ENCODE measurements around the gene PSIP1. TPM values are rescaled to one million over a fixed set of nuclear protein-coding genes. Genes with fewer than 3 reads are reported as not detected.

The PSIP1 gene
- total RNA-seq, 4 donors from 2014 or later = 11.7 to 21.3 (median 12.5) TPM

DNA sequence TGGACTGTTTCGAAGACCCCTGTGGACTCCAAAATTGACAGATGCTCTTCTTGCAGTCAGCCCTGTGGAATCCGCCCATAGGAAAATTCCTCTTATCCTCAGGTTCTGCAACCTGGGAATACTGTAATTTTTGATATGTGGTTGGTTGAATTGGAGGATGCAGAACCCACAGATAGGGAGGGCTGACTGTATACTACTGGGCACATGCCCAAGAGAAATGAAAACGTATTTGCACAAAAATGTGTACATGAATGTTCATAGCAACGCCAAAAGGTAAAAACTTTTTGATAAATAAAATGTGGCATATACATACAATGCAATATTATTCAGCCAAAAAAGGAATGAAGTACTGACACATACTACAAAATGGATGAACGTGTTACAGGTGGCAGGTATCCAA lies 90.0 kb downstream of the PSIP1 start:
- TF ChIP-seq, protein P1, sequence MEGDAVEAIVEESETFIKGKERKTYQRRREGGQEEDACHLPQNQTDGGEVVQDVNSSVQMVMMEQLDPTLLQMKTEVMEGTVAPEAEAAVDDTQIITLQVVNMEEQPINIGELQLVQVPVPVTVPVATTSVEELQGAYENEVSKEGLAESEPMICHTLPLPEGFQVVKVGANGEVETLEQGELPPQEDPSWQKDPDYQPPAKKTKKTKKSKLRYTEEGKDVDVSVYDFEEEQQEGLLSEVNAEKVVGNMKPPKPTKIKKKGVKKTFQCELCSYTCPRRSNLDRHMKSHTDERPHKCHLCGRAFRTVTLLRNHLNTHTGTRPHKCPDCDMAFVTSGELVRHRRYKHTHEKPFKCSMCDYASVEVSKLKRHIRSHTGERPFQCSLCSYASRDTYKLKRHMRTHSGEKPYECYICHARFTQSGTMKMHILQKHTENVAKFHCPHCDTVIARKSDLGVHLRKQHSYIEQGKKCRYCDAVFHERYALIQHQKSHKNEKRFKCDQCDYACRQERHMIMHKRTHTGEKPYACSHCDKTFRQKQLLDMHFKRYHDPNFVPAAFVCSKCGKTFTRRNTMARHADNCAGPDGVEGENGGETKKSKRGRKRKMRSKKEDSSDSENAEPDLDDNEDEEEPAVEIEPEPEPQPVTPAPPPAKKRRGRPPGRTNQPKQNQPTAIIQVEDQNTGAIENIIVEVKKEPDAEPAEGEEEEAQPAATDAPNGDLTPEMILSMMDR (IDR thresholded peaks at IDR 0.05 in 4 of 5, conservative IDR thresholded peaks at IDR 0.05 in 1 of 5) = no peak
- TF ChIP-seq POLR2A (IDR thresholded peaks at IDR 0.05) = no peak
- no peak overlapping the region for H3K4me3 ChIP-seq
- in situ Hi-C loops (cut with MboI; ENCODE audit: low sequenced_read_pairs in 4 of 4) (loop anchor here in 2 of 4 donors (5.0 to 25.0 kb wide), 2 partner anchors 118 to 208 kb away; no protein-coding TSS in a partner anchor), intact Hi-C loops (cut with DNase I; ENCODE audit: low total_unique reads) (loop anchor here (5.0 to 10.0 kb wide), 4 partner anchors 113 to 1633 kb away; partner anchors contain the start of gene TTC39B)
- no peak overlapping the region for H3K27ac ChIP-seq
- H3K36me3 ChIP-seq = peaks cover 0 to 3% of the 10 kb centered on the region in 2 donors
- ATAC-seq (no peak), DNase-seq (no peak)
- no peaks in the 10 kb centered on the region for H3K27me3 ChIP-seq
- H3K4me1 ChIP-seq = peaks cover 6 to 16% of the 10 kb centered on the region in 2 donors
- H3K9me3 ChIP-seq = no peaks in the 10 kb centered on the region

DNA sequence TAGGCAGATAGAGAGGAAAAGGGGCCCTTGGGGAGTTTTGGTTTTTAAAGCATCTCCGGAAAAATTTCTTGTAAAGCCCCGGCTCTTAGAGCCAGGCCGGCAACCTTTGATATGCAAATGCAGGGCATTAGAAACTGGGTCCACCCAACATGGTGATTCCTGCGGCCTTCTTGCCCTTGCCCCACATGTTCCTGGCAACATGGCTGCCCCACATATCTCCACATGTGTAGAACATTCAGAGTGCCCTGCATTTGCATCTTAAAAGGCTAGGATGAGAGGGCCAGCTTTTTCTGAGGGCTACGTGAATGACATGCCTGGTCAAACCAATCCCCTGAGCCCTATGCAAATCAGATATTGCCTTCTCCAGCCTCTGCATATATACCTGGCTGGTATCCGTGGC lies 93.1 kb downstream of the PSIP1 start:
- Histone ChIP-seq H3K4me1 (no peaks in the 10 kb centered on the region), H3K9me3 (no peaks in the 10 kb centered on the region), H3K36me3 (no peaks in the 10 kb centered on the region), H3K27me3 (no peaks in the 10 kb centered on the region), H3K27ac (no peak overlapping the region), H3K4me3 (no peak overlapping the region)
- TF ChIP-seq, protein P1 (IDR thresholded peaks at IDR 0.05 in 4 of 5, conservative IDR thresholded peaks at IDR 0.05 in 1 of 5) = no peak
- TF ChIP-seq POLR2A (IDR thresholded peaks at IDR 0.05) = no peak
- intact Hi-C loops (cut with DNase I; ENCODE audit: low total_unique reads) = no loop called here
- DNase-seq = no peak
- in situ Hi-C loops (cut with MboI; ENCODE audit: low sequenced_read_pairs in 4 of 4) = loop anchor here in 3 of 4 donors (10.0 to 25.0 kb wide), 3 partner anchors 113 to 205 kb away; partner anchors contain the start of gene TTC39B (in 1 of the 3)
- ATAC-seq = no peak

DNA sequence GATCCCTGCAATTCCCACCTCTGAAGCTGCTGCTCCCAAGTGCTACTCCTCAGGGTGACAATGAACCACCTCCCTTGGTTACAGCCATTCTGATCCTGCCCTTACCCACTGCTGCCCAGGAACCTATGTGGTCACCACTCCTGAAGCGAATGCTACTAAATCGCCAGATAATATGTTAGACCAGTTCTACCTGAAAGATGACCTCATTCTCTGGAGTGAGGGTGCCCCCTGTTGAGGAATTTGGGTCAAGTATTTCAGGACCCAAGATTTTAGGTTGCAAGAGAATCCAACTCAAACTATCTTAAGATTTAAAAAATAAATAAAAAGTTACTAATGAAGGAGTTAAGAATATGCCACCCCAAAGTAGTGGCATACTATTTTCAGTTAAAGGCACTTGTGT lies 93.9 kb downstream of the PSIP1 start:
- no peaks in the 10 kb centered on the region for H3K4me1 ChIP-seq
- TF ChIP-seq, protein P1 (IDR thresholded peaks at IDR 0.05 in 4 of 5, conservative IDR thresholded peaks at IDR 0.05 in 1 of 5) = no peak
- no peak for TF ChIP-seq POLR2A (IDR thresholded peaks at IDR 0.05)
- H3K9me3 ChIP-seq = no peaks in the 10 kb centered on the region
- H3K4me3 ChIP-seq = no peak overlapping the region
- no peak for DNase-seq
- ATAC-seq = no peak
- no peaks in the 10 kb centered on the region for H3K36me3 ChIP-seq
- no peak overlapping the region for H3K27ac ChIP-seq
- intact Hi-C loops (cut with DNase I; ENCODE audit: low total_unique reads) = no loop called here
- H3K27me3 ChIP-seq = no peaks in the 10 kb centered on the region
- in situ Hi-C loops (cut with MboI; ENCODE audit: low sequenced_read_pairs in 4 of 4) = loop anchor here in 3 of 4 donors (10.0 to 25.0 kb wide), 3 partner anchors 112 to 205 kb away; partner anchors contain the start of gene TTC39B (in 1 of the 3)

Other genes with a start within 250 kb of the PSIP1 start
- gene TTC39B, start 203.8 kb downstream of the PSIP1 start, total RNA-seq = 1 to 10 TPM; 1.8 to 6.9 (median 3.8) TPM
- gene SNAPC3, start 88.1 kb downstream of the PSIP1 start, total RNA-seq = 10 to 100 TPM; 18.3 to 31.9 (median 20.3) TPM
- 1 to 10 TPM in 3 of 4 donors, under 1 TPM in 1; 0.61 to 1.7 (median 1.3) TPM for gene CCDC171, start 42.1 kb upstream of the PSIP1 start, total RNA-seq

Data from gastrocnemius medialis (tissue), 4 donors.